Right lung (tissue), 10 donors: ENCODE results near the gene PAPLN. TPM values are rescaled to one million over a fixed set of nuclear protein-coding genes. Genes with fewer than 3 reads are reported as not detected.
"Not testable (repeated sequence)": the region's sequence is repeated elsewhere in the genome, so short reads cannot be mapped to it uniquely, and the experiment has no call there.

Experiments
- DNase-seq, 2 donors: peaks; one replicate each; pipeline ENCODE4 v3.0.0-alpha.2; 2013
- long read RNA-seq, 8 donors: transcript quantifications; one replicate each; lab custom pipeline, GENCODE V29; 2026
- polyA plus RNA-seq, 5 donors: library from polyadenylated mRNA; unstranded; fragments of 120-200 nt; gene quantifications; one replicate each; pipeline versions ENCODE4 v1.2.1 to v1.2.3, GENCODE V29; 2013; ENCODE audit warnings: inconsistent platforms in 1 of 5, low replicate concordance in 1 of 5; ENCODE audit not compliant: insufficient read length in 5 of 5, insufficient read depth in 1 of 5

PAPLN gene, protein sequence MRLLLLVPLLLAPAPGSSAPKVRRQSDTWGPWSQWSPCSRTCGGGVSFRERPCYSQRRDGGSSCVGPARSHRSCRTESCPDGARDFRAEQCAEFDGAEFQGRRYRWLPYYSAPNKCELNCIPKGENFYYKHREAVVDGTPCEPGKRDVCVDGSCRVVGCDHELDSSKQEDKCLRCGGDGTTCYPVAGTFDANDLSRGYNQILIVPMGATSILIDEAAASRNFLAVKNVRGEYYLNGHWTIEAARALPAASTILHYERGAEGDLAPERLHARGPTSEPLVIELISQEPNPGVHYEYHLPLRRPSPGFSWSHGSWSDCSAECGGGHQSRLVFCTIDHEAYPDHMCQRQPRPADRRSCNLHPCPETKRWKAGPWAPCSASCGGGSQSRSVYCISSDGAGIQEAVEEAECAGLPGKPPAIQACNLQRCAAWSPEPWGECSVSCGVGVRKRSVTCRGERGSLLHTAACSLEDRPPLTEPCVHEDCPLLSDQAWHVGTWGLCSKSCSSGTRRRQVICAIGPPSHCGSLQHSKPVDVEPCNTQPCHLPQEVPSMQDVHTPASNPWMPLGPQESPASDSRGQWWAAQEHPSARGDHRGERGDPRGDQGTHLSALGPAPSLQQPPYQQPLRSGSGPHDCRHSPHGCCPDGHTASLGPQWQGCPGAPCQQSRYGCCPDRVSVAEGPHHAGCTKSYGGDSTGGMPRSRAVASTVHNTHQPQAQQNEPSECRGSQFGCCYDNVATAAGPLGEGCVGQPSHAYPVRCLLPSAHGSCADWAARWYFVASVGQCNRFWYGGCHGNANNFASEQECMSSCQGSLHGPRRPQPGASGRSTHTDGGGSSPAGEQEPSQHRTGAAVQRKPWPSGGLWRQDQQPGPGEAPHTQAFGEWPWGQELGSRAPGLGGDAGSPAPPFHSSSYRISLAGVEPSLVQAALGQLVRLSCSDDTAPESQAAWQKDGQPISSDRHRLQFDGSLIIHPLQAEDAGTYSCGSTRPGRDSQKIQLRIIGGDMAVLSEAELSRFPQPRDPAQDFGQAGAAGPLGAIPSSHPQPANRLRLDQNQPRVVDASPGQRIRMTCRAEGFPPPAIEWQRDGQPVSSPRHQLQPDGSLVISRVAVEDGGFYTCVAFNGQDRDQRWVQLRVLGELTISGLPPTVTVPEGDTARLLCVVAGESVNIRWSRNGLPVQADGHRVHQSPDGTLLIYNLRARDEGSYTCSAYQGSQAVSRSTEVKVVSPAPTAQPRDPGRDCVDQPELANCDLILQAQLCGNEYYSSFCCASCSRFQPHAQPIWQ
- 10 to 100 TPM in 3 of 5 donors, 1 to 10 TPM in 2; 7.6 to 15.9 (median 10.2) TPM for polyA plus RNA-seq
- long read RNA-seq, donor 1, partial matches to known transcripts = 6 of 7 reads
- long read RNA-seq, donor 1, other reads (novel, unspliced or antisense) = 0 of 7 reads
- long read RNA-seq, donor 2, partial matches to known transcripts = 0 of 1 reads
- long read RNA-seq, donor 2, other reads (novel, unspliced or antisense) = 0 of 1 reads
- long read RNA-seq, donor 3, partial matches to known transcripts = 0 of 1 reads
- long read RNA-seq, donor 3, other reads (novel, unspliced or antisense) = 0 of 1 reads
- long read RNA-seq, donor 4, partial matches to known transcripts = 0 of 1 reads
- long read RNA-seq, donor 4, other reads (novel, unspliced or antisense) = 0 of 1 reads
- long read RNA-seq, donor 5, full-length matches to known transcripts = 1 of 7 reads
- long read RNA-seq, donor 5, partial matches to known transcripts = 0 of 7 reads
- long read RNA-seq, donor 5, other reads (novel, unspliced or antisense) = 6 of 7 reads
- long read RNA-seq, donor 6, partial matches to known transcripts = 0 of 3 reads
- long read RNA-seq, donor 6, other reads (novel, unspliced or antisense) = 0 of 3 reads
- long read RNA-seq, donor 7, partial matches to known transcripts = 14 of 19 reads
- long read RNA-seq, donor 7, other reads (novel, unspliced or antisense) = 5 of 19 reads
- long read RNA-seq, donor 8 = 0 reads

GRCh38 chr14:73237219-73237785 is at the start of gene PAPLN:
Gene PAPLN (plus strand): TSS chr14:73237506. CDS start chr14:73239779, 2,273 bp downstream.
- no peak for DNase-seq

DNA sequence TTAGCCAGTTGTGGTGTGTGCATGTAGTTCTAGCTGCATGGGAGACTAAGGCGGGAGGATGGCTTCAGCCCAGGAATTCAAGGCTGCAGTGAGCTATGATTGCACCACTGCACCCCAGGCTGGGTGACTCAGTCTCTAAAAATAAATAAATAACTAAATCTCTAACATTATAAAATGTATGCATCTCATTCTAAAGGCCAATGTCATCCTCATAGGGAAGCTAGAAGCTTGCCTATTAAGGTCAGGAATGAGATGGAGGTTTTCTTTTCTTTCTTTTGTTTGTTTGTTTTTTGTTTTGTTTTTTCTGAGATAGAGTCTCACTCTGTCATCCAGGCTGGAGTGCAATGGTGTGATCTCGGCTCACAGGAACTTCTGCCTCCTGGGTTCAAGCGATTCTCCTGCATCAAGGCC is 48.8 kb upstream of the PAPLN start:
- DNase-seq = no peak

GRCh38 chr14:73189651-73190050 is 47.7 kb upstream of the PAPLN start:
- no peak for DNase-seq

- no peak for DNase-seq
These were observed 45.9 kb upstream of the PAPLN start for GRCh38 chr14:73191441-73191840.

GRCh38 chr14:73194306-73194705 is 43.0 kb upstream of the PAPLN start:
- DNase-seq = not testable (repeated sequence)

- no peak for DNase-seq
These were observed 39.1 kb upstream of the PAPLN start for GRCh38 chr14:73198253-73198652.

DNA sequence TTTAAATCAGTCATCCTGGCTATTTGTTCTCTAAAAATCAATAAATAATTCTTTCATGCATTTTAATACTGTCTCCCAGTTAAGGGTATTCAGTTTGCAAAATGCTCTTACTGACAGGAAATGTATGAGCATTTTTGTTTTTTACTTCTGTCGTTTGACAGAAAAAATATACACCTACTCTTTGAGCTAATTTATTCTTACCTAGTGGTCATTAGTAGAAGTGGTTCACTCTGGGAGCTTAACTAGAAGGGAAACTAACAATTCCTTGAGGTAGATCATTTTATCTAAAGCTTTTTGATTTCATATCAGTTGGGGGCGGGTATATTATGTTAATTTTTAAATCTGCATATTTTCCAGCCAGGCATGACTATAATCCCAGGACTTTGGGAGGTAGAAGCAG is 33.8 kb upstream of the PAPLN start:
- DNase-seq = no peak

- DNase-seq = no peak
These were observed 29.7 kb upstream of the PAPLN start for GRCh38 chr14:73207615-73208014.

DNA sequence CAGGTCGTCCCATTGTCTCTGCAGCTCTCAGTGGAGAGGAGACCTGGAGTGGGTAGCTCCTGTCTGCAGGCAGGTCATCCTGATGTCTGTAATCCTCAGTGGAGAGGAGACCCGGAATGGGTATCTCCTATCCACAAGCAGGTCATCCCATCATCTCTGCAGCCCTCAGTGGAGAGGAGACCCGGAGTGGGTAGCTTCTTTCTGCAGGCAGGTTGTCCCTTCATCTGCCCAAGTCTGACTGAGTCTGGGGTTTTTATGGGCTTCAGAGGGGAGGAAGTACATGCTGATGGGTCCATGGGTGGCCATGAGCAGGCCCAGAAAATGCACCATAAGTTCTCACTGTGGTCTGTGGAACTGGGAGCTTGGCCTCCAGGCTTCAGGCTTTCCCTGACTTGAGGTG is 28.9 kb upstream of the PAPLN start:
- DNase-seq = no peak

DNA sequence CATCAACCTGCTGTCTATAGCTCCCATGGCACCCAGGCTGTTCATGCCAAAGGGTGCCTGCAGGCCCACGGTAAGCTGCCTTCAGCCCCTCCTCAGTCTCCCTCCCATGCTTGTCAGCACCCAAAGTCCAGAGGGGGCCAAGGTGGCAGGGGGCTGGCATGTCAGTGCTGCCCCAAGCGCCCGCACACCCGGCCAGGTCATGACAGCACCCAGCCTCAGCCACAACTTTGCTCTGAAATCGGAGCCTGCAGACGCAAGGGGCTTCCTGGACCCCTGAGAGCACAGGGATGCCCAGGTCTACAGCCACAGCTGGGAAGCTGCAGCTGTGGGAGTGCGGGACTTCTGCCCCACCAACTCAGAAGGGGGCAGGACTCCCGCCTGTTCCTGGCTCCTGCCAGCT is 28.5 kb upstream of the PAPLN start:
- DNase-seq = no peak

GRCh38 chr14:73209953-73210352 is 27.4 kb upstream of the PAPLN start:
- DNase-seq = no peak

- no peak for DNase-seq
These were observed 25.9 kb upstream of the PAPLN start for GRCh38 chr14:73211251-73212040.

DNA sequence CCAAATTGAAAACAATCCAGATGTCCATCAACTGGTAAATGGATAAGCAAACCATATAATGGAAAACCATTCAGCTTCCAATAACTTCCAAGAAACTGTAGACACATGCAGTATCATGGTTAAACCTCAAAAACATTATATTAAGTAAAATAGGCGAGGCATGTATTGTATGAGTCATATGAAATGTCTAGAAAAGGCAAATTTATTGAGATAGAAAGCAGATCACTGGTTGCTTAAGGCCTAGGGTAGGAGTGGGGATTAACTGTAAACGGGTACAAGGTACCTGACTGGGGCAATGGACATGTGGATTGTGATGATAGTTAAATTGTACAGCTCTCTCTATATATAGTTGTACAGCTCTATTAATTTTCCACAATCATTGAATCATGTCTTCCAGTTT is 21.3 kb upstream of the PAPLN start:
- DNase-seq = no peak

- DNase-seq = no peak
These were observed 19.9 kb upstream of the PAPLN start for GRCh38 chr14:73217411-73217810.

- DNase-seq = no peak
These were observed 17.2 kb upstream of the PAPLN start for GRCh38 chr14:73220061-73220460.

GRCh38 chr14:73220634-73221033 is 16.7 kb upstream of the PAPLN start:
- DNase-seq = no peak

- DNase-seq = no peak
These were observed 15.4 kb upstream of the PAPLN start for GRCh38 chr14:73221945-73222344.

GRCh38 chr14:73223049-73223448 is 14.3 kb upstream of the PAPLN start:
- DNase-seq = no peak

GRCh38 chr14:73225496-73225895 is 11.8 kb upstream of the PAPLN start:
- DNase-seq = no peak
